ENCODE data around the gene POLR1F.
"Not testable (repeated sequence)": the region's sequence is repeated elsewhere in the genome, so short reads cannot be mapped to it uniquely, and the experiment has no call there.

The POLR1F gene

GRCh38 chr7:19708397-19709248 is at the start of gene POLR1F:
Gene POLR1F (minus strand): TSS chr7:19709037. CDS start chr7:19709016, 21 bp downstream.
- DNase-seq: peak; percentile 96

- no peak for DNase-seq
Observed at GRCh38 chr7:19754521-19755116, 45.8 kb upstream of the POLR1F start.

- no peak for DNase-seq
Observed at GRCh38 chr7:19752020-19752419, 43.2 kb upstream of the POLR1F start.

GRCh38 chr7:19749658-19750057 is 40.8 kb upstream of the POLR1F start:
- no peak for DNase-seq

DNA sequence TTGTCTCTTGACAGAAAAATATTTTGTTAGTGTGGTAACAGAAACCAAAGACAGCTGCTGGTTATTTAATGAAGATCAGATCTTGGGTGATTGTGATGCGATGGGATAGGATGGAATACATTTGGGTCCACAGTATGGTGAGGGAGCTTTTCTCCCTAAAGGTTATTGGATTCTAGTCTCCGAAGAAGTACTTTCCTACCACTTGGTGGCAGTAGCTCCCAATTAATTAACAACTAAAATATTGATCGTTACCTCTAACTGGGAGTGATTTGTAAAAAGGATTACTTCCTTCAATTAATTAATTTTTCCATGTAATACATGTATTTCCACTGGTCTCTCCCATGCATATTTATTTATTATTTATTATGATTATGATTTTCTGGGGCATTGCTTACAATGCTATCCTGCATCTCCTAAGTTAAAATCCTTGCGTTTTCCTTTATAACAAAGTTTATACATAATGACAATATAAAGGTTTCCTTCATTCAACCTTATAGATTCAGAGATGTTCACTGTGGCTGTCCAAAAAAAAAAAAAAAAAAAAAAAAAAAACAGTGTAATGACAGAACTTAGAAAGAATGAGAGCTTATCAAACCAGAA is 39.0 kb upstream of the POLR1F start:
- DNase-seq: no peak

DNA sequence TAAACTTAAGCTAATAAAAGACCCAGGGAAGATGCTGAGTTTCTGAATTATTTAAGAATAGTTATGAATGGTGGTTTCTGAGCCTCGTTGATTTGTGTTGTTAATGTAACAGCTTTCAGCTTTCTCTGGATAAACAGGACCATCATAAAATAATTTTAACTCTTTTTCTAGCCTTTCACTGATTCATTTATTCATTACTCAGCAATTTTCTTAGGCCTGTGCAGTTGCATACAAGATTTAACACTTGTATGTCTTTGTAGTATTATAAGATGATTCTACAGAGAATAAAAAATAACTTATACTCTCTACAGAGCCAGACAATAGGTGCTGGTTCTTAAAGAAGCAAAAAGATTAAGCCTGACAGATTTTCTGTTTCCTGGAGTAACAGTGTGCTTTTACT is 35.2 kb upstream of the POLR1F start:
- DNase-seq: no peak

DNA sequence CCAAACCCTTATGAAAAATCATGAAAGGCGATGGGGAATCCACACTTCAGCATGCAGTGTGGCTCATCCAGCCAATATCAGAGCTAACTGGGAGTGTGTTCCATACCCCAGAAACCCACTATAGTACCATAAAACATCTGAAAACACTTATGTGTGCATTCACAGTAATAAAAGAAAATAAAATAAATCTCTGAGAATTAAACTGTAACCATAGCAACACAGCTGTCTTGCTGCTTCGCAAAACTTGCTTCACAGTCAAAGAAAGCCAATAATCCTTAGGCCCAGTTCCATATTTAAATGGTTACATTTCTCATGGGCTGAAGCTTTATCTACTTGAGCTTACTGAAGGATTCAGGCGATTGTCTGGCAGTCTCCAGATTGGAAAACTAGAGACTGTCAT is 19.9 kb upstream of the POLR1F start:
- no peak for DNase-seq

DNA sequence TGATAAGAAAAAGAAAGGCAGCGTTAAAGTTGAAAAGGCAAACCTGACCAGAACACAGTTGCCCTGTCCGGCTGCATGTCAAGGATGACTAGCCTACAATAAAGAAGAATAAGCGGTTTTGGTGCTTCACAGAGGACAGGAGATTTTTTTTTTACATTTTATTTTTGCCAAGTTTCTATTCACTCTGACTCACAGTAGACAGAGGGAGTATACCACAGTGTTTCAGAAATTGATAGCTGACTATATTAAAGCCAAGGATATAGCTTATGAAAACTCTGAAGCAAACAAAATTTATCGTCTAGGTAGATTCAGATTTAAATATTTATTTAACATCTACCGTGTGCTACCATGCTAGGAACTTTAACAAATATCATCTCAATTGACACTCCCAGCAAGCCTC is 16.9 kb upstream of the POLR1F start:
- no peak for DNase-seq

- no peak for DNase-seq
Observed at GRCh38 chr7:19715499-19715898, 6.7 kb upstream of the POLR1F start.

- no peak for DNase-seq
Observed at GRCh38 chr7:19713676-19714075, 4.8 kb upstream of the POLR1F start.

DNA sequence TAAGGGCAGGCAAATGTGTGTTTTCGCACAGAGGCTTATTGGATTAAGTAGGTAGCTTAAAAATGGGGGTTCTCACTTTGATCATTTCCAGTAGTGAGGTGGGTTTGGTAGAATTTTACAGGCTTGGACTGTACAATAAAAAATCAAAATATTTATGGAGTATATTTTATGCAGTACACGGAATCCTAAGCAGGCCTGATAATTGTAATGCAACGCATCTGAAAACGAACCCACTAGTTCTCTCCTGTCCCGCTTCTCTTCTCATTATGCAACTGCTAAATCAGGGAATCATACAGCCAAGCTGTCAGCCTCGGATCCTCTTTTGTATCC is 377 bp upstream of the POLR1F start:
- no peak for DNase-seq

GRCh38 chr7:19707240-19707639 is 1.6 kb downstream of the POLR1F start:
- no peak for DNase-seq

GRCh38 chr7:19705663-19706062 is 3.2 kb downstream of the POLR1F start:
- DNase-seq: no peak

- no peak for DNase-seq
Observed at GRCh38 chr7:19701471-19701870, 7.4 kb downstream of the POLR1F start.

GRCh38 chr7:19700936-19701335 is 7.9 kb downstream of the POLR1F start:
- DNase-seq: no peak

DNA sequence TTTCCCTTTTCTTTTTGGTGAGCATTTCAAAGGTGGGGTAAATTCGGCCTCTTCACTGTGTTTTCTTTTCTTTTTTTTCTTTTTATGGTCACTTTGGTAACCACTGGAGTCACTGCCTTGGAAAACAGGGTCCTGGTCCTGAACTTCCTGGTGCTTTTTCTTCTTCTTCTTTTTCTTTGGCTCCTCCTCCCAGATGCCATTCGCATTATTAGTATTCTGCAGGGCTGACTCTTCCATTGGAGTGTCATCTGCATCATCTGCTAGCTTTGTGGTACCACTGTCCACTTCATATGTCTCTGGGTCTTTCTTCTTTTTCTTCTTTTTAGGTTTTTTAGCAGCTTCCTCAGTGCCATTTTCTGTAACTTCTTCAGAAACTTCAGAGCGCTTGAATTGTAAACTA is 10.5 kb downstream of the POLR1F start:
- DNase-seq: no peak

DNA sequence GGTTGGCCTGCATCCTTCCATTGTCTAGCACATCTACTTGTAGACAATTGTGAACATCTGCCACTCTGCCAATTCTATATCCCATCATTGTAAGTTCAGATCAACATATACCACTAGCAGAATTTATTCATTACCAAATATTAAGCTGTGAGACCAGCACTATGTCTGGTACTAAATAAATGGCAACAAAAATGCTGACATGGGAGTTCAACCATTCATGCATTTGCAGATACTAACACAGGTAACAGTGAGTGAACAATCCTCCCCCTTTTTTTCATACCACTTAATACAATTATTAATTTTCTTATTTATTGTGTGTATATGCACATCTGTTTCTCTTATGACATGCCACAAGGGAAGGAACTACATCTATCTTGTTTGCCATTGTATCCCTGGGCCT is 11.9 kb downstream of the POLR1F start:
- DNase-seq: no peak

DNA sequence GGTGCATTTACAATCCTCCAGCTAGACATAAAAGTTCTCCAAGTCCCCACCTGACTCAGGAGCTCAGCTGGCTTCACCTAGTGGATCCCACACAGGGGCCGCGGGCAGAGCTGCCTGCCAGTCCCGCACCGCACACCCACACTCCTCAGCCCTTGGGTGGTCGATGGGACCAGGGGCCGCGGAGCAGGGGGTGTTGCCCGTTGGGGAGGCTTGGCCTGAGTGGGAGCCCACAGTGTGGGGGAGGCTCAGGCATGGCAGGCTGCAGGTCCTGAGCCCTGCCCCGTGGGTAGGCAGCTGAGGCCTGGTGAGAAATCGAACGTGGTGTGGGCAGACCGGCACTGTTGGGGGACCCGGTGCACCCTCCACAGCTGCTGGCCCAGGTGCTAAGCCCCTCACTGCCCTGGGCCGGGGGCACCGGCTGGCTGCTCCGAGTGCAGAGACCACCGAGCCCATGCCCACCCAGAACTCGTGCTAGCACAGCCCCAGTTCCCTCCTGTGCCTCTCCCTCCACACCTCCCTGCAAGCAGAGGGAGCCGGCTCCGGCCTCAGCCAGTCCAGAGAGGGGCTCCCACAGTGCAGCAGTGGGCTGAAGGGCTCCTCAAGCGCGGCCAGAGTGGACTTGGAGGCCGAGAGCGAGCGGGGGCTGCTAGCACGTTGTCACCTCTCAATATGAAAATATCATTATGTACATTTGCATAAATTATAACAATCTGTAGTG is 16.6 kb downstream of the POLR1F start:
- no peak for DNase-seq

GRCh38 chr7:19690736-19691135 is 18.1 kb downstream of the POLR1F start:
- no peak for DNase-seq

- not testable (repeated sequence) for DNase-seq
Observed at GRCh38 chr7:19689130-19689529, 19.7 kb downstream of the POLR1F start.

DNA sequence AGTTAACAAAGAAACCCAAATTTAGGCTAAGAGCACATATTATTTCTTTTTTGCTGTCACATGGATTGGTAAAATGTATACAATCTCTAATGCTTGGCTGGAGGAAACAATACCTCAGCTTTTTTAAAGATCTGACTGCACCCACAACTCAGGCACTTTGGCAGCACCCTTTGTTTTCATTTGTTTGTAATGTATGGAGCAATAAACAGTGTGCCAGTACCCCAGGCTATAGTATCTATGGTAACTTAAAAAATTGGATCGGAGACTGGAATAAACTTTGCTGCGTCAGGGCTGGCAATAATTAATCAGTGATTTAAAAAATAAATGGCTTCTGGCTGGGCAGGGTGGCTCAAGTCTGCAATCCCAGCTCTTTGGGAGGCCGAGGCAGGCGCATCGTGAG is 27.2 kb downstream of the POLR1F start:
- no peak for DNase-seq

- no peak for DNase-seq
Observed at GRCh38 chr7:19677180-19677579, 31.7 kb downstream of the POLR1F start.

GRCh38 chr7:19675816-19676215 is 33.0 kb downstream of the POLR1F start:
- DNase-seq: no peak
